Spleen (tissue), 7 donors: ENCODE measurements around the gene ADAM29.

Experiments used
- POLR2AphosphoS5 ChIP-seq, 3 donors: sonication (generic); formaldehyde crosslinking; IDR thresholded peaks; one replicate each; pipeline ENCODE4 v1.5.1; 2017; ENCODE audit warnings: antibody characterized with exemption in 3 of 3
- TF ChIP-seq, protein P1 (sequence below), 11 experiments: fragments of 200-600 bp in 7 of 11; fragments of 450-650 bp in 4 of 11; sonication (generic) in 4 of 11; IDR thresholded peaks in 8 of 11; conservative IDR thresholded peaks in 3 of 11; 1 replicate in 7 of 11; 2 replicates in 4 of 11; pipeline versions ENCODE4 v1.4.0 to v1.8.0; 2016 to 2021; ENCODE audit warnings: antibody characterized with exemption in 11 of 11, inconsistent platforms in 4 of 11, mild to moderate bottlenecking in 1 of 11
- donor health status: DM: no; HTN: no; CAD: no; lungs with moderate emphysema.
- donor health status: DM: no; HTN: no; CAD: no.
- donor health status: DM: no; HTN: no; CAD: no.

DNA sequence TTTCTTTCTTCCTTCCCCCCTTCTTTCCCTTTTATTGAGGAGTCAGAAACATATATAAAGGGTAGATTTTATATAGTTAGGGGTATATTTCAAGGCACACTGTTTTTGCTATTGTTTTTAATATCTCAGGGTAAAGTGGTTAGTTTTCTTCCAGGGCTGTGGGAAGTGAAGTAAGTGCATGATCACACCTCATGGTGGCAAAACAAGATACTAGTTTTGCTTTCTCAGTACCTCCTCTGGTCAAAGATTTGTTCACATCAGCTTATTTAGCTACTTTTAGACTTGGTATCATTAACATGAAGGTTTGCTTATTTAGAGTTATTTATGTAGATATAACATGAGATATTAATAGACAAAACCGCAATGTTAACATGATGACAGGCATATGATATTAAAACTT lies 21.8 kb downstream of the ADAM29 start:
- TF ChIP-seq, protein P1, sequence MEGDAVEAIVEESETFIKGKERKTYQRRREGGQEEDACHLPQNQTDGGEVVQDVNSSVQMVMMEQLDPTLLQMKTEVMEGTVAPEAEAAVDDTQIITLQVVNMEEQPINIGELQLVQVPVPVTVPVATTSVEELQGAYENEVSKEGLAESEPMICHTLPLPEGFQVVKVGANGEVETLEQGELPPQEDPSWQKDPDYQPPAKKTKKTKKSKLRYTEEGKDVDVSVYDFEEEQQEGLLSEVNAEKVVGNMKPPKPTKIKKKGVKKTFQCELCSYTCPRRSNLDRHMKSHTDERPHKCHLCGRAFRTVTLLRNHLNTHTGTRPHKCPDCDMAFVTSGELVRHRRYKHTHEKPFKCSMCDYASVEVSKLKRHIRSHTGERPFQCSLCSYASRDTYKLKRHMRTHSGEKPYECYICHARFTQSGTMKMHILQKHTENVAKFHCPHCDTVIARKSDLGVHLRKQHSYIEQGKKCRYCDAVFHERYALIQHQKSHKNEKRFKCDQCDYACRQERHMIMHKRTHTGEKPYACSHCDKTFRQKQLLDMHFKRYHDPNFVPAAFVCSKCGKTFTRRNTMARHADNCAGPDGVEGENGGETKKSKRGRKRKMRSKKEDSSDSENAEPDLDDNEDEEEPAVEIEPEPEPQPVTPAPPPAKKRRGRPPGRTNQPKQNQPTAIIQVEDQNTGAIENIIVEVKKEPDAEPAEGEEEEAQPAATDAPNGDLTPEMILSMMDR (IDR thresholded peaks at IDR 0.05 in 8 of 11, conservative IDR thresholded peaks at IDR 0.05 in 3 of 11), result no peak
- no peak for TF ChIP-seq POLR2AphosphoS5 (IDR thresholded peaks at IDR 0.05)
